Trophoblast cell (in vitro differentiated cells and primary cell): ENCODE data around the gene ALPI.
"Not testable (repeated sequence)": the region's sequence is repeated elsewhere in the genome, so short reads cannot be mapped to it uniquely, and the experiment has no call there.

ENCODE experiments used
- DNase-seq, 2 donors: peaks; one replicate each; pipeline ENCODE4 v3.0.0-alpha.2; 2016
- H2AFZ ChIP-seq: 2 replicates; pipeline ENCODE4 v1.6.1; 2013; ENCODE audit warnings: low read length, moderate library complexity, mild to moderate bottlenecking; ENCODE audit not compliant: insufficient read depth, poor library complexity
- H2AK5ac ChIP-seq: 2 replicates; pipeline ENCODE4 v1.6.1; 2013; ENCODE audit warnings: mild to moderate bottlenecking, low read length
- H2BK120ac ChIP-seq: 2 replicates; pipeline ENCODE4 v1.6.1; 2013; ENCODE audit warnings: low read length, mild to moderate bottlenecking, moderate library complexity; ENCODE audit not compliant: insufficient read depth, poor library complexity
- H2BK12ac ChIP-seq: 2 replicates; pipeline ENCODE4 v1.6.1; 2013; ENCODE audit warnings: mild to moderate bottlenecking, low read length, moderate library complexity
- H2BK5ac ChIP-seq: 2 replicates; pipeline ENCODE4 v1.6.1; 2013; ENCODE audit warnings: low read length, low read depth, moderate library complexity, mild to moderate bottlenecking; ENCODE audit not compliant: poor library complexity
- H3K14ac ChIP-seq: 2 replicates; pipeline ENCODE4 v1.6.1; 2013; ENCODE audit warnings: mild to moderate bottlenecking, low read length
- H3K18ac ChIP-seq: 2 replicates; pipeline ENCODE4 v1.6.1; 2013; ENCODE audit warnings: mild to moderate bottlenecking, low read length
- H3K23ac ChIP-seq: 2 replicates; pipeline ENCODE4 v1.6.1; 2013; ENCODE audit warnings: low read length
- H3K27ac ChIP-seq: 2 replicates; pipeline ENCODE4 v1.5.1; 2013; ENCODE audit warnings: low read depth, mild to moderate bottlenecking, inconsistent platforms, low read length, moderate library complexity
- H3K27me3 ChIP-seq: 2 replicates; pipeline ENCODE4 v1.6.1; 2013; ENCODE audit warnings: inconsistent platforms, mild to moderate bottlenecking, low read length, moderate library complexity; ENCODE audit not compliant: insufficient read depth
- H3K36me3 ChIP-seq, 2 experiments: 1 replicate in 1 of 2; 2 replicates in 1 of 2; pipeline ENCODE4 v1.6.1; 2013; ENCODE audit warnings: low read length in 2 of 2, mild to moderate bottlenecking in 2 of 2, moderate library complexity in 1 of 2; ENCODE audit not compliant: insufficient read depth in 2 of 2, control insufficient read depth in 1 of 2
- H3K4ac ChIP-seq: 2 replicates; pipeline ENCODE4 v1.6.1; 2013; ENCODE audit warnings: low read depth, mild to moderate bottlenecking, low read length, moderate library complexity
- H3K4me1 ChIP-seq, 2 experiments: 1 replicate in 1 of 2; 2 replicates in 1 of 2; pipeline ENCODE4 v1.6.1; 2013; ENCODE audit warnings: low read length in 2 of 2, mild to moderate bottlenecking in 2 of 2, moderate library complexity in 1 of 2; ENCODE audit not compliant: insufficient read depth in 2 of 2, control insufficient read depth in 1 of 2
- H3K4me2 ChIP-seq: 2 replicates; pipeline ENCODE4 v1.6.1; 2013; ENCODE audit warnings: inconsistent platforms, mild to moderate bottlenecking, low read length, moderate library complexity
- H3K4me3 ChIP-seq: 2 replicates; pipeline ENCODE4 v1.5.1; 2013; ENCODE audit warnings: mild to moderate bottlenecking, low read depth, low read length, inconsistent platforms
- H3K79me1 ChIP-seq: one replicate; pipeline ENCODE4 v1.6.1; 2013; ENCODE audit warnings: low read length
- H3K79me2 ChIP-seq: 2 replicates; pipeline ENCODE4 v1.6.1; 2013; ENCODE audit warnings: low read length, mild to moderate bottlenecking; ENCODE audit not compliant: control insufficient read depth, insufficient read depth, poor library complexity
- H3K9ac ChIP-seq: 2 replicates; pipeline ENCODE4 v1.6.1; 2013; ENCODE audit warnings: mild to moderate bottlenecking, low read length
- H3K9me3 ChIP-seq: 2 replicates; pipeline ENCODE4 v1.6.1; 2013; ENCODE audit warnings: low read depth, mild to moderate bottlenecking, control low read depth, inconsistent platforms, low read length; ENCODE audit not compliant: insufficient read depth
- H4K12ac ChIP-seq: 2 replicates; pipeline ENCODE4 v1.6.1; 2013; ENCODE audit warnings: low read depth, mild to moderate bottlenecking, low read length, moderate library complexity
- H4K8ac ChIP-seq: 2 replicates; pipeline ENCODE4 v1.6.1; 2013; ENCODE audit warnings: low read depth, mild to moderate bottlenecking, low read length, moderate library complexity
- H4K91ac ChIP-seq: one replicate; pipeline ENCODE4 v1.6.1; 2013; ENCODE audit warnings: low read depth, mild to moderate bottlenecking, low read length, moderate library complexity
- WGBS: extraction: QIAGEN DNeasy Blood & Tissue Kit; methylation state at CpG from one replicate; pipeline ENCODE4 v1.1.7; 2013; ENCODE audit warnings: missing lambda C conversion rate; ENCODE audit not compliant: insufficient read length, insufficient coverage; ENCODE audit errors: extremely low coverage; 5-methylcytosine and 5-hydroxymethylcytosine counted together

The ALPI gene

GRCh38 chr2:232409617-232410016, 46.3 kb upstream of the ALPI start:
- not testable (repeated sequence) for H3K9me3 ChIP-seq, H3K4me2 ChIP-seq, H4K8ac ChIP-seq, H2BK120ac ChIP-seq, H3K14ac ChIP-seq, H4K91ac ChIP-seq, H3K4ac ChIP-seq, H3K9ac ChIP-seq, H3K36me3 ChIP-seq, DNase-seq, H2AFZ ChIP-seq, H3K27ac ChIP-seq, H3K79me1 ChIP-seq, H3K4me1 ChIP-seq, H3K4me3 ChIP-seq, H2AK5ac ChIP-seq, H3K23ac ChIP-seq, H4K12ac ChIP-seq, H3K18ac ChIP-seq, H2BK12ac ChIP-seq, H2BK5ac ChIP-seq, H3K79me2 ChIP-seq, H3K27me3 ChIP-seq
- no CpG with 5 or more reads among the region's 40 CpGs for WGBS

DNA sequence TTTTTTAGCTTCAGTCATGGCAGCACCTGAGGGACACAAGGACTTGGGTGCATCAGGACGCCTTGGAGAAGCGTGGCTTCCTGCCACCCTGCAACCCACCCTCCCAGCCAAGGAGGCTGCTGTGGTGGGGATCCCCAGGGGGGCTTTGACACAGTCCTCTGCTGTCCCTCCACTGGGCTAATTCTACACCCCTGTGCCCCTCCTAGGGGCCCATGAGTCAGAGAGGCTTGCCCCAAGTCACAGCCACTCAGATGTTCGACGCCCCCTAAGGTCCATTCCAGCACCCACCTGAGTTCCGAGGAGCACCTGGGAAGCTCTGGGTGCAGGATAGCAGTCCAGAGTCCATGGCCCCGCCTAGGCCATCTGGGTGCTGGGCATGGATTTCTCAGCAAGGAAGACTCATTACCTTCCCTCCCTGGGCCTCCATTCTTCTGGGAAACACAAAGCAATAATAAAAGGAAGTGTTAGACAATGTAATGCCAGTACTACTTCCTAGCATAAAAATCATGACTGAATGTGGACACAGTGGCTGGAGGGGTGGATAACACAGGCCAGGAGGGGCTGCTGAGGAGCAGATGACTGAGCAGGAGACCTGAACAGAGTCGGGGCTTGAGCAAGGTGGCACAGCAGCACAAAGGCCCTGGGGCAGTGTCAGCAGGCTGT, 45.6 kb upstream of the ALPI start:
- Histone ChIP-seq H2BK5ac (no peak overlapping the region), H3K18ac (no peak overlapping the region), H4K12ac (no peak overlapping the region), H3K4me1 (no peaks in the 10 kb centered on the region), H4K91ac (no peak overlapping the region), H2AK5ac (no peak overlapping the region), H3K27ac (no peak overlapping the region), H3K14ac (no peak overlapping the region), H2AFZ (no peak overlapping the region), H3K36me3 (no peaks in the 10 kb centered on the region), H3K27me3 (no peaks in the 10 kb centered on the region), H3K4me2 (no peak overlapping the region), H3K4me3 (no peak overlapping the region), H2BK12ac (no peak overlapping the region), H3K23ac (no peak overlapping the region), H4K8ac (no peak overlapping the region), H3K79me2 (no peaks in the 10 kb centered on the region), H3K4ac (no peak overlapping the region), H2BK120ac (no peak overlapping the region), H3K9ac (no peak overlapping the region), H3K79me1 (no peaks in the 10 kb centered on the region), H3K9me3 (peaks cover 2% of the 10 kb centered on the region)
- WGBS: no CpG with 5 or more reads among the region's 7 CpGs
- DNase-seq: no peak

- no peaks in the 10 kb centered on the region for H3K79me1 ChIP-seq
- WGBS: no CpG with 5 or more reads among the region's 6 CpGs
- no peak overlapping the region for H3K14ac ChIP-seq
- H2AFZ ChIP-seq: no peak overlapping the region
- no peak overlapping the region for H3K18ac ChIP-seq
- H3K79me2 ChIP-seq: no peaks in the 10 kb centered on the region
- H2AK5ac ChIP-seq: no peak overlapping the region
- H4K8ac ChIP-seq: no peak overlapping the region
- no peaks in the 10 kb centered on the region for H3K4me1 ChIP-seq
- H3K9ac ChIP-seq: no peak overlapping the region
- H3K27me3 ChIP-seq: no peaks in the 10 kb centered on the region
- no peak overlapping the region for H3K4me3 ChIP-seq
- H2BK12ac ChIP-seq: no peak overlapping the region
- H2BK120ac ChIP-seq: no peak overlapping the region
- H3K4ac ChIP-seq: no peak overlapping the region
- no peak overlapping the region for H3K23ac ChIP-seq
- H2BK5ac ChIP-seq: no peak overlapping the region
- no peaks in the 10 kb centered on the region for H3K36me3 ChIP-seq
- H4K91ac ChIP-seq: no peak overlapping the region
- H3K4me2 ChIP-seq: no peak overlapping the region
- no peak for DNase-seq
- H3K27ac ChIP-seq: no peak overlapping the region
- peaks cover 6% of the 10 kb centered on the region for H3K9me3 ChIP-seq
- no peak overlapping the region for H4K12ac ChIP-seq
Observed at GRCh38 chr2:232411901-232412629, 43.9 kb upstream of the ALPI start.

GRCh38 chr2:232412986-232413385, 43.0 kb upstream of the ALPI start:
- Histone ChIP-seq H3K79me2 (no peaks in the 10 kb centered on the region), H3K9ac (no peak overlapping the region), H3K18ac (no peak overlapping the region), H4K91ac (no peak overlapping the region), H3K36me3 (no peaks in the 10 kb centered on the region), H3K4me2 (no peak overlapping the region), H3K79me1 (no peaks in the 10 kb centered on the region), H2AK5ac (no peak overlapping the region), H3K23ac (no peak overlapping the region), H3K27me3 (peaks cover under 1% of the 10 kb centered on the region), H3K27ac (no peak overlapping the region), H3K4ac (no peak overlapping the region), H2BK5ac (no peak overlapping the region), H3K4me1 (no peaks in the 10 kb centered on the region), H3K14ac (no peak overlapping the region), H2BK120ac (no peak overlapping the region), H3K9me3 (peaks cover 4% of the 10 kb centered on the region), H2BK12ac (no peak overlapping the region), H2AFZ (no peak overlapping the region), H4K8ac (no peak overlapping the region), H4K12ac (no peak overlapping the region), H3K4me3 (no peak overlapping the region)
- DNase-seq: no peak
- no CpG with 5 or more reads among the region's 5 CpGs for WGBS
